Fibroblast of gingiva (primary cell): ENCODE data around the gene LHX4.

ENCODE experiments used
- DNase-seq: peaks from one replicate; pipeline ENCODE4 v3.0.0-alpha.2; 2011; ENCODE audit warnings: low read depth

Gene LHX4

DNA sequence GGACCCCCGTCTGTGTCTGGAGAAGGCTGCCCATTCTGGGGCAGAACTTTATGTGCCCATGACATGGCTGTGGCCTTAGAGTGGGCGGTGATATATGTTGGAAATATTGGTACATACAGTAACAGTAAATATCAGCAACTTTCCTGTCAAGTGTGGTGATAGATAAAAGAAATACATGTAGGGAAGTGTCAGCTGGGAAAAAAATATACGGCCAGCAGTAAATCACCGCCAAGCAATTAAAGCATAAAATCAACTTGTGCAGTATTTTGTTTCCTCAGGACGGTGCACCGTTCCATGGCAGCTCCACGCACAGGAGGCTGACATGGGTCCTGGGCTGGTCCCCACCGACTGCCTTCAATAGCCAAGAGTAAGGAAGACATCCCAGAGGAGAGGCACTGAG lies 27.4 kb downstream of the LHX4 start:
- no peak for DNase-seq

DNA sequence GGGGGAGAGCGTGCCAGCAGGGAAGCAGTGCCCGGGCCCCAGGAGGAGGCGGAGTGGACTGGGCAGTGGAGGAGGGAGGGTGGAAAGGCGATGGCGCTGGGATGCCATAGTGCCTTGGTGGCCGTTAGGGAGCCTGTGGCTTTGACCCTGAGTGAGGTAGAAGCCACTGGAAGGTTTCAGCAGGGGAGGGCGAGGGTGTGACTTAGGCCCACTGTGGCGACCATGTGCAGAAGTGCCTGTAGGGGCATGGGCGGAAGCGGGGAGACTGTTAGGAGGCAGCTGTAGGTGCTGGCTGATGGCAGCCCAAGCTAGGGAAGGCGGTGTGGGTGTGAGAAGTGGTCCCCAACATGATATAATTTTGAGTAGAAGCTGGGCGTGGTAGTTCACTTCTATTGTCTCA lies 28.2 kb downstream of the LHX4 start:
- DNase-seq: no peak

DNA sequence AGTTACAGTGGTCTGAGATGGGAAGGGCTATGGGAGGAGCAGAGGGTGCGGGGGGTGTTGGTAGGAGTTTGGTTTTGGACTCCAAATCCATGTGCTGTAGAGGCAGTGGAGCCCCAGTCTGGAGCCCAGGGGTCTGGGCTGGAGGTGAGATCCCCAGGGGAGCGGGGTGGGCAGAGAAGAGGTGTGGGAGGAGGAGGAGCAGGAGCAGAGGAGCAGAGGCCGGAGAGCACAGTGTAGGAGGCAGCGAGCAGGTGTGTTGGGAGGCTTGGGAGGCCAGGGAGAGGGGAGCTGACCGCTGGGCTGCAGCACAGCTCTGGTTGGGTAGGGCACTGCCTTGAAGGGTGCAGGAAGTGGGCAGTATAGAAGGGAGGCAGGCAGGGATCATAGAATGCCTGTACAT lies 28.9 kb downstream of the LHX4 start:
- no peak for DNase-seq

DNA sequence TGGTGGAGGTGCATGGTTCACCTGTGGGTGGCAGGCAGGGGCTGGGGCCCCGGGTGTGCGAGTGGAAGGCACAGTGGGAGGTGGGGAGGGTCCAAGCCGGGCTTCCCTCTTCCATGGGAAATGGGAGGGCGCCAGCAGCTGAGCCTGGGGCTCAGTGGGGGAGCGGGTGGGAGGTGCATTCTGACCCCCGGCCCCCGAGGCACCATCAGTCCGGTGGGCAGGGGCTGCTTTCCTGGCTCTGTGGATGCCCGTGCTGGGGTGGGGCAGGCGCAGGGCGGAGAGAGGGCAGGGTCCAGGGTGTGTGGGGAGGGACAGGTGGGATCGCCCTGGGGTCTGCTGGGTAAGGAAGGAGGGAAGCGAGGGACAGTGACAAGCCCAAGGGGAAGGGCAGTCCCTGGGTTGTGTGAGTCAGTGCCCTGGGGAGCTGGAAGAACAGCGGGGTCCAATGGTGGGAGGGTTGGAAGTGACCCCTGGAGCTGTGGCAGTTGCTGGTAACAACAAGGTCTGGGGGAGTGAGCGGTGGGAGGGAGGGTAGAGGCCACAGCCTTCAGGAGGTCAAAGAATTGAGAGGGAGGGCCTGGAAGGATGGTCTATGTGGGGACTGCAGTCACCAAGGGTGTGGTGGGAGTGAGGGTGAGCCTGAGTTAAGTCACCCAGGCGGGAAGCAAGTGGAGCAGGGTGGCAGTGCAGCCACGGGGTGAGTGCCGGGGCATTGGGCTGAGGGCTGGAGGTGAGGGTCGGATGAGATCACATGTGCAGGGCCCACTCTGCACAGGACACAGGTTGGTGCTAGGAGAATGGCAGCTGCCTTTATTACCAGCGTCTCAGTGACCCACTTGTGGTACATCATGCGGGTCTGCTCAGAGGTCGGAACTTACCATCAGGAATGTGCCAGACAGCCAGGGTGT lies 29.6 kb downstream of the LHX4 start:
- no peak for DNase-seq

DNA sequence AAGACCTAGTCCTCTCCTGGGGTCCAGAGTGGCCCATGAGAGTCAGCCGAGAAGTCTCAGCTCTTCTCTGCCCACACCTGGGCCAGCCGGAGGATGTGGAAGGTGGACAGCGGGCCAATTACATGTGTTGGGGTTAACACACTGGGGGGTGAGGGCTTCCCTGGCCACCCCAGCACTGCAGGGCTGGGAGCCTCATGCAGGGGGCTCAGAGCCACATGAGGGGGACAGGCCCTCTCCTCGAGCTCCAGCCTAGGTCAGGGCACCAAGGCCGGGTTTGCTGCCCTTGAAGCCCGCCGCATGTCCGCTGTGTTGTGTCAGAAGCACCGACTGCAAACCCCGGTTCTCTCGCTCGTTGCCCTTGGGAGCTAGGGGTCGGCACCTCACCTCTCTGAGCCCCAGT lies 30.5 kb downstream of the LHX4 start:
- DNase-seq: no peak

DNA sequence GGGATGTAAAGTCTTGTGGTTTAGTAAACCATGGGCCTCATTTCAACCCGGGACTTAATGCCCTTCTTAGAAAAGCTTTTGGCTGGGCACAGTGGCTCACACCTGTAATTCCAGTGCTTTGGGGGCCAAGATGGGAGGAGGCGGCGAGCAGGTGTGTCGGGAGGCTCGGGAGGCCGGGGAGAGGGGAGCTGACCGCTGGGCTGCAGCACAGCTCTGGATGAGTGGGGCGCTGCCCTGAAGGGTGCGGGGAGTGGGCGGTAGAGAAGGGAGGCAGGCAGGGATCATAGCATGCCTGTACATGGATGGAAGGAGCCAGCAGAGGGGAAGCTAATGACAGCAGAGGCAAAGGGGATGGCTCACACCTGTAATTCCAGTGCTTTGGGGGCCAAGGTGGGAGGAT lies 31.0 kb downstream of the LHX4 start:
- no peak for DNase-seq

DNA sequence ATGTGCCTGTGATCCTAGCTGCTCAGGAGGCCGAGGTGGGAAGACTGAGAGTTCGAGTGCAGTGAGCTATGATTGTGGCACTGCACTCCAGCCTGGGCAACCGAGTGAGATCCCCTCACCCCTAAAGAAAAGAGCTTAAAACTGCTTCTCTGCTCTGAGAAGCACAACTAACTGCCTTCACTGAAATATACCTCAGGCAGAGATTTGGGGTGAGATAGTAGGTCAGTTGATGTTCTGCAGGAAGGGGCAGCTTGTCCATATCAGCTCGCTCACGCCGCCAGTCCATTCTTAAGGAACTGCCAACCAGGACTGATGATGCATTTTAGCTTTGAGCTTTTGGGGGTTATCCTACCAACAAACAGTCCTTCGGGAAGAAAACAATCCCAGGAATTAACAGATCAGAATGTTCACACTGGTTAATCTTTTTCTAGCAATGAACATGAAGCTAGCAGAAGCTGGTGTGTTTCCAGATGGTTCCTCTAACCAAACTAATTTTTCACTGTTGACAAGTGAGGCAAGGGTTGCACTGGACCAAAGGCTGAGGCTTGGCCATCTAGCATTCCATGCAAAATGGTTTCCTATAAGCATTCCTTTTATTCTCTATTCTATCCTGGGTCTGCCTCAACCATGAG lies 31.6 kb downstream of the LHX4 start:
- DNase-seq: no peak

DNA sequence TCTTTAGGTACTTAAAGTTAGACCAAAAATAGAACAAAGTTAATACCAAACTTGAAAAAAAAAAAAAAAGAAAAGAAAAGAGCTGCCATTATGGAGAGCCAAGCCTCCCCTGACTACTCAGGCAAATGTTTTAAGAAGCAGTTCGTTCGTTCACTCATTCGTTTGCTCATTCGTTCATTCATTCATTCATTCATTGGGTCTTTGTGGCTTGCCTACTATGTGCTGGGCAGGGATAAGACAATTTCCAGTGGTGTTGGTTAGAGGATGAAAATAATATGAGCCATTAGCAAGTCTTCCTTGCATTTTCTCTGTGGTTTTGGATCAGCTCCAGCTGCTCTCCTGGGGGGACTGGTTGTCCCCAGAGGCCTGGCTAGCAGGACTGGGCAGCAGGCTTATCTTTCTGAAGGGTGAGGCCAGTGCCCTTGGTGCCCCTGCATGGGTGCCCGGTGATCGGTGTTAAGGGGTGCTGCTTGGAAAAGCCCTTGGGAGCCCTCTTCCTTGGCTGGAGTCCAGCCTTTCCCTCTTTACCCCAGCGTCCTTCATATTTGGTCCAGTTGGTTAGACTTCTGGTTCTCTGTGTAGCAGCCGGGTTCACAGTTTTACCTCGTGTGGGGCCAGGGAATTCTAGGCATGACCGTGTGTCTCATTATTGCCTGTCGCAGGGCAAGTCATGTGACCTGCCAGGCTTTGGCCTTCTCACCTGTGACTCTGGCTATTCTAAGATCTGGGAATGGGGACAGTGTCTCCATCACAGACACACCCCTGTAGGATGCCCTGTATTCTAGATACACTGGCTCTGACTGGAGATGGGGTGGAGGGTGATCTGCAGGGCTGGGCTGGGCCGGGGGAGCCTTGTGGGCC lies 32.8 kb downstream of the LHX4 start:
- no peak for DNase-seq

DNA sequence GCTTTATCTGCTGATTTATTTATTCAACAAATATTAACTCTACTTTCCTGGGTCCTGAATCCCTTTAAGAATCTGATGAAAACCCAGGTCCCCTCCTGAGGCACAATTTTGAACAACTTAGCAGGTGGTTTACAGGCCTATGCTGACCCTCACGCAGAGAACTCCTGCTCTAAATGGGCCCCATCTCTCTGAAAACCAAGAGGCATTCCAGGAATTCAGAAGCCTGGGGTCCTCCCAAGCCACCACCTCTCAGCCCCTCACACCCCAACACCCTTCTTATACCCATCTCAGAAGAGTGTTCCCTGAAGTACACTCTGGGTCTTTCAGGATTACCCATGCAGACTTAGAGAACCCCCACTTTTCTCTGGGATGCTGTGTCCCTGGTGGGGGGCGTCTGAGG lies 34.5 kb downstream of the LHX4 start:
- no peak for DNase-seq

DNA sequence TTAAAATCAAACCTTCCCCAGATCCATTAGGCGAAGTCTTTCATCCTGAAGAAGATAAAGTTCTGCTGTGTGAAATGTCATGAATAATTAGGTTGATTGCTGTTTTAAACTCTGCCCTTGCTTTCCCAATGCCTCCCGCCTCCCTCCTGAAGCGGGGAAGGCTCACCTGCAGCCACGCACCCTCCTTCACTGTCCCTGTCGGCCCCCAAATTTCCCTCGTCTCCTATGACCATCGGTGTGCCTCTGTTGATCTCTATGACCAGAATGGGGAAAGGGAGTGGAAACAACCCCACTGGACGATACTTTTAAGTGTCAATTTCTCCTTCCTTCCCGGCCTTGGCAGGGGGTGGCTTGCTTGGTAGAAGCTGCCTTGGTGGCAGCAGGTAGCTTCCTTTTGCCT lies 35.1 kb downstream of the LHX4 start:
- no peak for DNase-seq

DNA sequence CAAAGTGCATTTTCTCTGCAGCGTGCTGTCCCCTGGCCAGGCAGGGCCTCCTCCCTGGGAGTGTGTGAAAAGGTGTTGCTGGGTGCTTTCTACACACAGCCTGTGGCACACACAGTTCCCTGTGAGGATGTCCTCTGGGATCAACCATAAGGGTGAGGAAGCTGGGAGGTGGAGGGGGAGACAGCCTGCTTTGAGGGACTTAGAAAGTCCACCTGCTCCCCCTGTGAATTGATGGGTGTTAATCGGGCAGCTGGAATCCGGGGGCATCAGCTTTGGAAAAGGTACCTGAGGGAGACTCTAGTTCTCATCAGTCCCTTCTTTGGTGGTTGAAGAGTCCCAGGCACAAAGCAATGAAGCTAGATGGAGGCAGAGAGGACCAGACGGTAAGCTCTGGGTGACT lies 35.8 kb downstream of the LHX4 start:
- DNase-seq: no peak

DNA sequence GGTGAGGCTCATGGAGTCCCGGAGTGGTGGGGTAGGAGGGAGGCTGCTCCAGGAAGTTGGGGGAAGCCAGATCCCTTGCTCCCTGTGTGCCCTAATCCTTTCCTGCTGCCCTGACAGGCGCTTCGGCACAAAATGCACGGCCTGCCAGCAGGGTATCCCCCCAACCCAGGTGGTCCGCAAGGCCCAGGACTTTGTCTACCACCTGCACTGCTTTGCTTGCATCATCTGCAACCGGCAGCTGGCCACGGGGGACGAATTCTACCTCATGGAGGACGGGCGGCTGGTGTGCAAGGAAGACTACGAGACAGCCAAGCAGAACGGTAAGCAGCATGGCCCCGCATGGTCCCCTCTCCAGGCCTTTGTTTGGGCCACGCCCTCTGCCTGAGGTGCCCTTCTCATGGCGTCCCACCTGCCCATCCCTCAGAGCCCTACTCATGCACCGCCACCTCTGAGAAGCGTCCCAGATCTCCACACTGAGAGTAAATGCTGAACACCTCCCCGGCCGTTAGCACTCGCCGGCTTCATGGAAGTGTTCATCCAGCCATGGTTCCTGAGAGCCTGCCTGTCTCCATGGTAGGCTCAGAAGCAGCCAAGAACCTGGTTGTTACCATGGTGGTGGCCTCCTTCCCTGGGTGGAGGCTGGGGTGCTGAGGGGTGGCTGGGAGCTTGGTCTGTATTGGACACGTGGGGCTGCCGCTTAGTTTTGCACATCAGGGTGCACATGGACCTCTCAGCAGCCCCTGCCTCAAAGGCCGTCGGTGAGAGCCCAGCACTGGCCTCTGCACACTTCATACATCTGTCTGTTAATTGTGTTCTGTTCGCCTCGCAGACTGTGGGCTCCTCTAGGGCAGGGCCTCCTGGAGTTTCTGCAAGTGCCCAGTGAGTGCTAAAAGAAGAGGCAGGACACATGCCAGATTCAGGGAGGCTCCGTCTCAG lies 36.5 kb downstream of the LHX4 start:
- no peak for DNase-seq

DNA sequence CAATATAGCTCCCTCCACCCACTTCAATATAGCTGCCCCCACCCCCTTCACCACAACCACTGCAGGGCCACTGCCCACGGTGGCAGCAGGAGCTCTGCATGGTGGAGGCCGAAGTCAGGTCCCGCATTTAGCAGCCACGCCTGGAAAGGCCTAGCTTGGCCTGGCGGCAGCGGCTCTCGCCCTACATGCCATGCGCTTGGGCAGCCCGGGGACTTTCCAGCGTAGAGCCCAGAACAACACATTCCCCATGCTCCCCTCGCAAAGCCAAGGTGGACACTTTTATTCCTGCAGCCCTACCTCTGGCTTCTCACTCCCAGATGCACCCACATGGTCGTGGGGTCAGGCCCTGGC lies 37.1 kb downstream of the LHX4 start:
- DNase-seq: no peak

DNA sequence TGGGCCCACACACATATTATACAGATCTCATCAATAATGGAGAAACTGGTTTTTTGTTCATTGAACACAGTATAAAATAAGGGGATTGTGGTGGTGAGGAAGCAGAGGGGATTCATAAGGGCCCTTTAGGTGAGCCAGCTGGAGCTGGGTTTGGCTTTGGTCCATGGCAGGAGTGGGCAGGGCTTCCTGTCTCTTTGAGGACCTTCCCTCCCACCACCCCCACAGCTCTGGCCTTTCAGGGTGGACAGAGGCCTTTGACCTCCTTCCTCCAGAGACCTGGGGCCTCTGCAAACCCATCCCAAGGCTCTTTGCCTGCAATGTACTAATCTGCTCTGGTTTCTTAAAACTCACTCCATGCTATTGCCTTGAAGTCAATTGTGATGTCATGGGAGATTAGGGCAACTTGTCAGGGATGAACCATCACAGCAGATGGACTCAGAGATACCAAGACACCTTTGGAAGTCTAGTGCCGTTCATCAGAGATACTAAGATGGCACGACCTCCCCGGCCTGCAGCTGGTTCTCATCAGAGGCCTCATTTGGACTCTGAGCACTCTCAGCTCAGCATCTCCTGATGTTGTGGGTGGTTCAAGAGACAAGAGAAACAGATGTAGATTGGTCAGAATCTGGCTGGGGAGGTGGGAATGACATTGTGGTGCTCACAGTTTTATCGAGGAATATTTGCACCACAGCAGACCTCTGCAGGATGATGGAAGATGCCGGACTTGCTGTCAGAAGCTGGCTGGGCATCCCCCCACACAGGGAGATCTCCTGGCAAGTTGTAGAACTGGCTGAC lies 37.9 kb downstream of the LHX4 start:
- DNase-seq: no peak

DNA sequence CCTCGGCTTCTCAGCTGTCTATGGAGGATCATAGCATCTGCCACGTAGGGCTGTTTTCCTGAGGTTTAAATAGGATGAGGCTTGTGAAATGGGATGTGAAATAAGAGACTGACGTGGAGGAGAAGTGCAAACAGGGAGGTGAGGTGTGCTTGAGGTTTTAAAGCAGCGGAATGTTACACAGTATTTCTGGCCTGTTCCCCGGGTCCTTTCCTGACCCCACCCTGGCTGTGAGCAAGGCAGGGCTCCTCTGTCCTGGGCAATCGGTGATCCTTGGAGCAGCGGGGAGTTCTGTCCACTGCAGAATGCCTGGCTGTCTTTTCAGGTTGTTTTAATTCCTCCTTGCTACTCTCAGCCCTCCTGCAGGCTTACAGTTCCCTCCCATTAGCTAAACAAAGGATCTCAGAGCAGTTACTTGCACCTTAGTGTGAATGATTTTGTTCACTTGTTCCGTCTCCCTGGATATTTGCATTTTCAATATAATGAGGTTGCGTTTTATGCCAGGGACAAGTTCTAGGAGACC lies 38.6 kb downstream of the LHX4 start:
- DNase-seq: no peak

DNA sequence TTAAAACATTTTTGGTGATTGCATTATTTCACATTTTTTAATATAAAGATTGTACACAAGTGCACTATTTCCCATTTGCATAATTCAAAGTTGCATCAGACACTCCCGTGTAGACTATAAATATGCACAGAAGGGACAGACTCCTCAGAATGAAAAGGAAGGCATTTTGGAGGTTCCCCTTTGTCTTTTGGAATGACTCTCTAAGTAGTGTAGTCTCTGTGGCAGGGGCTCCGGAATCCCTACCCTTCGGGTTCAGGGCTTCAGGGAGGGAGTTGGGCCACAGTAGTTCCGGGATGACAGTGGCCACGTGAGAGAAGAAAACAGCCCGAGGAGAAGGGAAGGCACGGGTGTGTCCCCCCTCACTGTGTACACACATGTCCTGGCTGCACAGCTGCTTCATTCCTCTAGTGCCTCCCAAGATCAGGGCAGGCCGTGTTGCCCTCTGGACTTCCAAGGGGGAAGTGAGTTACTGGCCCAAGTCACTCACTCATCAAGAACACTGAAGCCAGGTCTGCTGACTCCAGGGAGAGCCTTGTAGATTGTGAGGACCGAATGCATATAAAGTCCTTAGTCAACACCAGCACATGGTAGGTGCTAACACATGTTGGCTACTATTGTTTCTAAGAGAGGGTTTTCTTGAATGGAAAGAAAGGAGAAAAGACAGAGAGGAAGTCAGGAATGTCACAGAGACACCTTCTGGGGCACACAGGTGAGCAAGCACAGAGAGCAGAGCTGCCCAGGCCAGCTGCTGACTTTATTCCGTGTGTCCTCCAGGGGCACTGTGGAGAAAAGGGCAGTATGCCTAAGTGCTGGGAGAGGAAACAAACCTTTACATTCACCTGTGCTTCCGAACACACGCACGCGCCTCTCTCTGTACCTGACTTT lies 39.8 kb downstream of the LHX4 start:
- no peak for DNase-seq

DNA sequence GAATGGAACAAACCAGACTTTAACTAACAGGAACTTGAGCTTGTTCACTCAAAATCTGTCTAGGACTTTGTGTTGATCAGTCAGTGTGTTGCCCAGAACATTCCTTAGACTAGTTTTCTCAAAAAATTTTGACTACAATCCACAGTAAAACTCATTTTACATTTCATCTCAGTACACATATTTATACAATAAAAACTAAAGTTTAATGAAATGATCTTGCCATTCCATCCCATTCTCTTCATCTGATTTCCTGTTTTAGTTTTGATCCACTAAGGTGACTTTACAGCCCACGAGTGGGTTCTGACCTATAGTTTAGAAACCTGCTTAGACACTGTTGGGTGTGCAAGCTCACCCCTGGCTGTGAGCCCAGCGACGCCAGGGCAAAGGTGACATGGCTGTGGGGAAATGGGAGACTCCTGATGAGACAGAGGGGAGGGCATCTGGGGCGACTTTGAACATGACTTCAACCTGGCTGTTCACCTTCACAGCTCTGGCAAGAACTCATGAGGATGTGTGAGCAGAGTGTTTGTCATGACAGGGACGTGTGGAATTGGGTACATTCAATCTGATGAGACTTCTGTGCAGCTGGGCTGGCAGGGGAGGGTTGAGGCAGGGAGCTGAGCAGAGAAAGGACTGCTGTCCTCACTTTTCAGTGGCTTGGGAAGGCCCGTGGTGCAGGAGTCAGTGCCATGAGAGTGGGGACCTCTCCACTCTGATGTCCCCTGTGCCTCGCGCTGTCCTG lies 40.6 kb downstream of the LHX4 start:
- DNase-seq: no peak

DNA sequence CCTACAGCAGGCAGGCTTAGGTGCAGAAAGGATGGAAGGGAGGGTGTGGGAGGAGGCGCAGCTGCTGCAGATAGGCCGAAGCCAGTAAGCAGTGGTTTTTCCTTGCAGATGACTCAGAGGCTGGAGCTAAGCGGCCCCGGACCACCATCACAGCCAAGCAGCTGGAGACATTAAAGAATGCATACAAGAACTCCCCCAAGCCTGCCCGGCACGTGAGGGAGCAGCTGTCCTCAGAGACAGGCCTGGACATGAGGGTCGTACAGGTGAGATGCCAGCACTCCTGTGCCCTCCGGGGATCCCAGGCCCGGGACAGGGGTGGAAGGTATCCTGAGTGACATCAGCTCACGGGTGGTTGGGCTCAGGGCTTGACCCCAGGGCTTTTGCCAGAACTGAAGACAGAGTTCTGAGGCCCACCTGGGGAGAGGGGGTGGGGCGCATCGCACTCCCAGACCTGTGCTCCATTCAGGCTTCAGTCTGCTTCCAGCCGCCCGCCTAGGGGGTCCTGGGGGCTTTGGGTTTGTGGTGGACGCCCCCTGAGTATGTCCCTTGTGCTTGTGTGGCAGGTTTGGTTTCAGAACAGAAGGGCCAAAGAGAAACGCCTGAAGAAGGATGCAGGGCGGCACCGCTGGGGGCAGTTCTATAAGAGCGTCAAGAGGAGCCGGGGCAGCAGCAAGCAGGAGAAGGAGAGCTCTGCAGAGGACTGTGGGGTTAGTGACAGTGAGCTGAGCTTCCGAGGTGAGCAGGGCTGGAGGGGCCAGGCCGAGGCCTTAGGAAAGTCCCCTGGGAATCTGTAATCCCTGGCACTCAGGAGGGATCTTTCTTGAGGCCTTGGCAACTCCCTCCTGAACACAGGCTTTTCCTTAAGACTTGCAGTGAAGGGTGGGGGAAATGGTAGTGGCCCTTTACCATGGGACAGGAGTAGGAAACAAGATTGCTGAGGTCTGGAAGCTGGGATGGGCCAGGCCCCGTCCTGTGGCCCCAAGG lies 41.5 kb downstream of the LHX4 start:
- DNase-seq: peak; percentile 21
